SK-N-SH (cell line): ENCODE data around the gene SH3TC1. TPM values are rescaled to one million over a fixed set of nuclear protein-coding genes. Genes with fewer than 3 reads are reported as not detected.

Experiments used
- CTCF ChIA-PET: fragments of 300-600, 350-600 bp; formaldehyde crosslinking; extraction: SDS; loops from one replicate; lab custom pipeline; 2021; lab: Yijun Ruan, JAX
- POLR2A ChIA-PET: fragments of 350-600 bp; sonication (Branson Sonifier 250); formaldehyde crosslinking; extraction: SDS; loops from one replicate; lab custom pipeline; 2020; ENCODE audit warnings: antibody characterized with exemption, inconsistent platforms; lab: Yijun Ruan, JAX
- DNase-seq: peaks from one replicate; pipeline ENCODE4 v3.0.0; 2012
- H2AFZ ChIP-seq: fragments of 200-600 bp; sonication (generic); 2 replicates; pipeline ENCODE4 v1.8.1; 2016; ENCODE audit warnings: antibody characterized with exemption, mild to moderate bottlenecking, low read depth
- H3F3A ChIP-seq: fragments of 200-600 bp; sonication (generic); replicated peaks from 2 replicates; pipeline ENCODE3; 2016; ENCODE audit warnings: antibody characterized with exemption, mild to moderate bottlenecking; ENCODE audit not compliant: insufficient read depth
- H3K27ac ChIP-seq, 2 experiments: fragments of 200-500 bp in 1 of 2; fragments of 200-600 bp in 1 of 2; sonication (Bioruptor generic) in 1 of 2; sonication (generic), shearing (Covaris generic) in 1 of 2; 2 replicates each; pipeline versions ENCODE4 v1.5.1 to v1.6.1; 2014 to 2016; ENCODE audit warnings: low read depth in 2 of 2, inconsistent platforms in 1 of 2, low read length in 1 of 2, mild to moderate bottlenecking in 1 of 2, mixed read lengths in 1 of 2
- H3K27me3 ChIP-seq: fragments of 200-600 bp; sonication (generic), shearing (Covaris generic); 2 replicates; pipeline ENCODE4 v1.6.1; 2016; ENCODE audit warnings: mixed run types; ENCODE audit not compliant: insufficient read depth
- H3K36me3 ChIP-seq, 2 experiments: fragments of 200-500 bp in 1 of 2; fragments of 200-600 bp in 1 of 2; sonication (Bioruptor generic) in 1 of 2; sonication (generic) in 1 of 2; replicated peaks in 1 of 2; 2 replicates each; pipeline versions ENCODE3 to v1.5.1; 2014 to 2016; ENCODE audit warnings: low read length in 1 of 2, mild to moderate bottlenecking in 1 of 2; ENCODE audit not compliant: insufficient read depth in 2 of 2, control insufficient read depth in 1 of 2
- H3K4me1 ChIP-seq, 2 experiments: fragments of 200-500 bp in 1 of 2; fragments of 200-600 bp in 1 of 2; sonication (Bioruptor generic) in 1 of 2; sonication (generic), shearing (Covaris generic) in 1 of 2; 2 replicates each; pipeline versions ENCODE4 v1.5.1 to v1.6.1; 2014 to 2016; ENCODE audit warnings: low read depth in 1 of 2, low read length in 1 of 2, mixed run types in 1 of 2; ENCODE audit not compliant: insufficient read depth in 2 of 2, control insufficient read depth in 1 of 2
- H3K4me2 ChIP-seq: fragments of 200-600 bp; sonication (generic), shearing (Covaris generic); 2 replicates; pipeline ENCODE4 v1.6.1; 2017; ENCODE audit warnings: mixed run types
- H3K4me3 ChIP-seq, 2 experiments: fragments of 200-500 bp in 1 of 2; fragments of 200-600 bp in 1 of 2; sonication (Bioruptor generic) in 1 of 2; sonication (generic), shearing (Covaris generic) in 1 of 2; 2 replicates each; pipeline versions ENCODE4 v1.5.1 to v1.8.1; 2014 to 2016; ENCODE audit warnings: low read depth in 2 of 2, inconsistent platforms in 1 of 2, low read length in 1 of 2, mild to moderate bottlenecking in 1 of 2, mixed read lengths in 1 of 2, moderate library complexity in 1 of 2
- H3K79me2 ChIP-seq: fragments of 200-600 bp; sonication (generic); 2 replicates; pipeline ENCODE4 v1.8.1; 2017; ENCODE audit warnings: mild to moderate bottlenecking; ENCODE audit not compliant: insufficient read depth
- H3K9ac ChIP-seq: fragments of 200-600 bp; sonication (generic); 2 replicates; pipeline ENCODE4 v1.6.1; 2017; ENCODE audit warnings: mixed run types
- H3K9me2 ChIP-seq: fragments of 200-600 bp; sonication (generic); 2 replicates; pipeline ENCODE4 v1.6.1; 2017; ENCODE audit warnings: mixed run types
- H3K9me3 ChIP-seq: fragments of 200-600 bp; sonication (generic); 2 replicates; pipeline ENCODE4 v1.6.1; 2017; ENCODE audit warnings: mixed run types, mild to moderate bottlenecking, moderate library complexity
- H4K20me1 ChIP-seq: fragments of 200-600 bp; sonication (generic); 2 replicates; pipeline ENCODE4 v1.6.1; 2017; ENCODE audit warnings: mild to moderate bottlenecking, mixed run types; ENCODE audit not compliant: insufficient read depth
- CHD2 ChIP-seq: fragments of 150-350 bp; IDR thresholded peaks from 2 replicates; pipeline ENCODE4 v1.6.1; 2018; ENCODE audit warnings: low read length; ENCODE audit not compliant: partially characterized antibody
- EZH2phosphoT487 ChIP-seq: fragments of 200-600 bp; sonication (generic); IDR thresholded peaks from 2 replicates; pipeline ENCODE4 v1.6.1; 2017; ENCODE audit warnings: low read depth, mixed run types, mild to moderate bottlenecking, antibody characterized with exemption, moderate library complexity, borderline replicate concordance
- FOSL2 ChIP-seq: IDR thresholded peaks from 2 replicates; pipeline ENCODE4 v1.4.0; 2012; ENCODE audit warnings: low read depth, mild to moderate bottlenecking, moderate library complexity, borderline replicate concordance
- FOXJ3 ChIP-seq: sonication (generic); formaldehyde crosslinking; IDR thresholded peaks from 2 replicates; pipeline ENCODE4 v1.5.1; 2020; ENCODE audit warnings: mild to moderate bottlenecking, missing genetic modification reagents
- GABPA ChIP-seq: IDR thresholded peaks from 2 replicates; pipeline ENCODE4 v1.4.0; 2012; ENCODE audit warnings: low read depth, mild to moderate bottlenecking
- JUND ChIP-seq: IDR thresholded peaks from 2 replicates; pipeline ENCODE4 v1.4.0; 2012
- RFX5 ChIP-seq: IDR thresholded peaks from 2 replicates; pipeline ENCODE4 v1.6.1; 2012; ENCODE audit warnings: mild to moderate bottlenecking, improper control_type of control experiment, low read length
- SMC3 ChIP-seq: IDR thresholded peaks from 2 replicates; pipeline ENCODE4 v1.6.1; 2012; ENCODE audit warnings: low read depth, low read length, improper control_type of control experiment
- TCF12 ChIP-seq: IDR thresholded peaks from 2 replicates; pipeline ENCODE4 v1.4.0; 2012
- TEAD4 ChIP-seq: IDR thresholded peaks from 2 replicates; pipeline ENCODE4 v1.4.0; 2012; ENCODE audit warnings: mild to moderate bottlenecking, borderline replicate concordance; ENCODE audit not compliant: insufficient read depth
- WGBS: methylation state at CpG from one replicate; pipeline ENCODE4 v1.1.6; 2017; ENCODE audit warnings: low lambda C conversion rate; 5-methylcytosine and 5-hydroxymethylcytosine counted together
- polyA plus RNA-seq, 3 experiments: library from polyadenylated mRNA; depleted of rRNA; stranded (reverse); fragments of >200 nt; gene quantifications; 2 replicates each; pipeline ENCODE4 v1.2.3, GENCODE V29; 2012
- TF ChIP-seq, protein P1 (sequence below): fragments of 150-350 bp; IDR thresholded peaks from 2 replicates; pipeline ENCODE4 v1.6.1; 2017; ENCODE audit warnings: antibody characterized with exemption, low read length, low read depth, borderline replicate concordance
- TF ChIP-seq, protein P2 (sequence below): IDR thresholded peaks from 2 replicates; pipeline ENCODE4 v1.6.1; 2012; ENCODE audit warnings: mild to moderate bottlenecking, low read depth, low read length, moderate library complexity

SH3TC1 gene
- polyA plus RNA-seq, 1 of the 3 experiments (the other 2 are of a cell fraction): 2.7 TPM

DNA sequence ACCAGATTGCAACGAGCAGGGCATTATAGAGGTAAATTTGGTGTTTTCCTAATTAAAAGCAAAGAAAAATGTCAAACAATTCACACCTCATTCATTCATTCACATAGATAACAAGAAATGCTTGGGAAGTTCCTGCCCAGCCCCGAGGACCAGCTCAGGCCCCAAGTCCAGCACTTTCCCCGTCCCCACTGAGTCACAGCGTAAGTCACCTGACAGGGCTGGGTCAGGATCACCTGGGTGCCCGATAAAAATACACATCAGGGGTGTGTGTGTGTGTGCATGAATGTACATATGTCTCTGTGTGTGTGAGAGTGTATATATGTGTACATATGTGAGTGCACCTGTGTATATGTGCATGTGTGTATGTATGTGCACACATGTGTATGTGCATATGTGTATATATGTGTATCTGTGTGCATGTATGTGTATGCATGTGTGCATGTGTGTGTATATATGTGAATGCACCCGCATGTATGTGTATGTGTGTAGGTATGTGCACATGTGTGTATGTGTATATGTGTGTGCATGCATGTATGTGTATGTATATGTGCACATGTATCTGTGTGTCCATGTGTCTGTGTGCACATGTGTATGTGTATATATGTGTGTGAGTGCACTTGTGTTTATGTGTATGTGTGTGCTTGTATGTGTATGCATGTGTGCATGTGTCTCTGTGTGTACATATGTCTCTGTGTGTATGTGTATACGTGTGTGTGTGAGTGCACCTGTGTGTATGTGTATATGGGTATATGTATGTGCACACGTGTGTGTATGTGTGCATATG lies 18.6 kb upstream of the SH3TC1 start:
- H3K9ac ChIP-seq: no peak overlapping the region
- TF ChIP-seq GABPA (no peak), FOXJ3 (CRISPR knock-in tag) (no peak), FOSL2 (no peak), TEAD4 (no peak)
- TF ChIP-seq, protein P1, sequence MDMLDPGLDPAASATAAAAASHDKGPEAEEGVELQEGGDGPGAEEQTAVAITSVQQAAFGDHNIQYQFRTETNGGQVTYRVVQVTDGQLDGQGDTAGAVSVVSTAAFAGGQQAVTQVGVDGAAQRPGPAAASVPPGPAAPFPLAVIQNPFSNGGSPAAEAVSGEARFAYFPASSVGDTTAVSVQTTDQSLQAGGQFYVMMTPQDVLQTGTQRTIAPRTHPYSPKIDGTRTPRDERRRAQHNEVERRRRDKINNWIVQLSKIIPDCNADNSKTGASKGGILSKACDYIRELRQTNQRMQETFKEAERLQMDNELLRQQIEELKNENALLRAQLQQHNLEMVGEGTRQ: no peak
- TF ChIP-seq, protein P2, sequence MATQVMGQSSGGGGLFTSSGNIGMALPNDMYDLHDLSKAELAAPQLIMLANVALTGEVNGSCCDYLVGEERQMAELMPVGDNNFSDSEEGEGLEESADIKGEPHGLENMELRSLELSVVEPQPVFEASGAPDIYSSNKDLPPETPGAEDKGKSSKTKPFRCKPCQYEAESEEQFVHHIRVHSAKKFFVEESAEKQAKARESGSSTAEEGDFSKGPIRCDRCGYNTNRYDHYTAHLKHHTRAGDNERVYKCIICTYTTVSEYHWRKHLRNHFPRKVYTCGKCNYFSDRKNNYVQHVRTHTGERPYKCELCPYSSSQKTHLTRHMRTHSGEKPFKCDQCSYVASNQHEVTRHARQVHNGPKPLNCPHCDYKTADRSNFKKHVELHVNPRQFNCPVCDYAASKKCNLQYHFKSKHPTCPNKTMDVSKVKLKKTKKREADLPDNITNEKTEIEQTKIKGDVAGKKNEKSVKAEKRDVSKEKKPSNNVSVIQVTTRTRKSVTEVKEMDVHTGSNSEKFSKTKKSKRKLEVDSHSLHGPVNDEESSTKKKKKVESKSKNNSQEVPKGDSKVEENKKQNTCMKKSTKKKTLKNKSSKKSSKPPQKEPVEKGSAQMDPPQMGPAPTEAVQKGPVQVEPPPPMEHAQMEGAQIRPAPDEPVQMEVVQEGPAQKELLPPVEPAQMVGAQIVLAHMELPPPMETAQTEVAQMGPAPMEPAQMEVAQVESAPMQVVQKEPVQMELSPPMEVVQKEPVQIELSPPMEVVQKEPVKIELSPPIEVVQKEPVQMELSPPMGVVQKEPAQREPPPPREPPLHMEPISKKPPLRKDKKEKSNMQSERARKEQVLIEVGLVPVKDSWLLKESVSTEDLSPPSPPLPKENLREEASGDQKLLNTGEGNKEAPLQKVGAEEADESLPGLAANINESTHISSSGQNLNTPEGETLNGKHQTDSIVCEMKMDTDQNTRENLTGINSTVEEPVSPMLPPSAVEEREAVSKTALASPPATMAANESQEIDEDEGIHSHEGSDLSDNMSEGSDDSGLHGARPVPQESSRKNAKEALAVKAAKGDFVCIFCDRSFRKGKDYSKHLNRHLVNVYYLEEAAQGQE: no peak
- TF ChIP-seq, all 33 proteins: peak for 0
- CTCF ChIA-PET: interaction anchor here (0.7 to 1.6 kb wide), 6 partner anchors 9 to 378 kb away, joined by 3 to 5 read pairs (median 3); no protein-coding TSS in a partner anchor
- Histone ChIP-seq H3K36me3 (no peaks in the 10 kb centered on the region), H3K27me3 (no peaks in the 10 kb centered on the region), H3K4me2 (no peak overlapping the region), H3F3A (no peaks in the 10 kb centered on the region), H3K4me1 (peaks cover 0 to 18% of the 10 kb centered on the region in 2 experiments; a peak in 1 of 4 replicates), H3K4me3 (no peak overlapping the region), H3K9me3 (no peaks in the 10 kb centered on the region), H4K20me1 (no peaks in the 10 kb centered on the region), H3K79me2 (no peaks in the 10 kb centered on the region), H3K27ac (no peak overlapping the region), H2AFZ (no peak overlapping the region), H3K9me2 (no peaks in the 10 kb centered on the region)
- no peak for DNase-seq
- POLR2A ChIA-PET: no interaction called here
- whole genome bisulfite sequencing: 70% methylated on average over 8 of the region's 8 CpGs

DNA sequence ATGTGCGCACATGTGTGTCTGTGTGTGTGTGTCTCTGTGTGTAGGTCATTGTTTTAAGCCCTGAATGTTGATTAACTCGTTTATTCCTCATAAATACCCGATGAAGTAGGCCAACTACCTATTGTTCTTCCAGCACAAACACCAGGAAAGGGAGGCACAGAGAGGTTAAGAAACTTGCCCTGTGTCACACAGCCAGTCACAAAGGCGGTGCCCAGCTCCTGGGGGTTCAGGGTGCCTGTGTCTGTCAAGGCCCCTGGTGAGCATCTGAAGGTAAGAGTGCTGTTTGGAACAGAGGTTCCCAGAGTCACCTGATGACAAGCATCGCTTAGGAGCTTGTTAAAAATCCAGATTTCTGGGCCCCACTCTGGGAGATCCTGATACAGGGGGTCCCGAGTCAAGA lies 18.0 kb upstream of the SH3TC1 start:
- no peaks in the 10 kb centered on the region for H3K27me3 ChIP-seq
- H3K9me3 ChIP-seq: no peaks in the 10 kb centered on the region
- H3K4me1 ChIP-seq: peaks cover 0 to 24% of the 10 kb centered on the region in 2 experiments; a peak in 1 of 4 replicates
- no peaks in the 10 kb centered on the region for H3K36me3 ChIP-seq
- no peaks in the 10 kb centered on the region for H4K20me1 ChIP-seq
- TF ChIP-seq RFX5 (no peak), EZH2phosphoT487 (no peak), TCF12 (no peak), JUND (no peak), SMC3 (no peak), CHD2 (no peak)
- TF ChIP-seq, protein P2: no peak
- H2AFZ ChIP-seq: no peak overlapping the region
- no peaks in the 10 kb centered on the region for H3K9me2 ChIP-seq
- ChIA-PET POLR2A (no interaction called here), CTCF (interaction anchor here (0.7 to 1.6 kb wide), 3 partner anchors 51 to 222 kb away, joined by 3 read pairs; no protein-coding TSS in a partner anchor)
- H3K79me2 ChIP-seq: no peaks in the 10 kb centered on the region
- no peak overlapping the region for H3K4me2 ChIP-seq
- 80% methylated on average over 5 of the region's 6 CpGs for WGBS
- H3K4me3 ChIP-seq: no peak overlapping the region
- DNase-seq: no peak
- no peak overlapping the region for H3K27ac ChIP-seq
- H3K9ac ChIP-seq: no peak overlapping the region
- no peaks in the 10 kb centered on the region for H3F3A ChIP-seq
